ENCODE data around the gene PMVK.

The PMVK gene

DNA sequence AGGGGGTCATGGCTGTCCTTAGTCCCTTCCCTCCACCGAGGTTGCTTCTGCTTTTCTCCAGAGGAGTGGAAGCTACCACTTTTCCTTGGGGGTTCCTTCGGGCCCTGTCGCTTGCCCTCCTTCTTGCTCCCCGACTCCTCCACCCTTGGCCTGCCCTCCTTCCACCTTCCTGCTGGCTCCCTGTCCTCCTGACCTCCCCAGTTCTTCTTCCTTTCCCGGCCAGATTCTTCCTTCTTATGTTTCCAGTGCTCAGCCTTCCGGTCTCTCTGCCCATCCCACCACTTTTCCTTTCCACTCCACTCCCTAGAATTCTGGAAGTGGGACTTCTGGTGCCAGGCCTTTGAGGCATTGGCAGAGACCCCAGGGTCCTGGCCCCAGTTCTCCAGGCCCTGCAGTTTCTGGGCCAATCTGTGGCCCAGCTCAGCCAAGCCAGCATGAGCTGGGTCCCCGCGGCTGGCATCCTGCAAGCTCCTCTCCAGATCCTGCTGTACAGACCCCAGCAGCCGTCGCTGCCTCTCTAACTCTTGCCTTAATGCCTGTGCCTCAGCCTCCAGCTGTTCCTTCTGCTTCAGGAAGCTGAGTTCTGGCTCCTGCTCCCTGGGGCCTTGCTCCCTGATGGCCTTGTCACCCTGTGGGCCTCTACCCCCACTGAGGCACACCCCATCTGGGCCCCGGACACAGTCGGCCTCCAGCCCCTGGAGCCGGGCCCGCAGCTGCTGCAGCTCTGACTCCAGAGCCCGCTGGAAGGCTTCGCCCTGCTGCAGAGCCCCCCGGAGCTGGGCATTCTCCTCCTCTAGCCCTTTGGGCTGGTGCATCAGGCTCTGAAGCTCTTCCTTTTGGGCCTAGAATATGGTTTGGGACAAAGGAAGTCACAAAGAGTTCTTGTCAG, 9.7 kb upstream of the PMVK start:
- no peak for DNase-seq (ENCODE audit: low read depth)

DNA sequence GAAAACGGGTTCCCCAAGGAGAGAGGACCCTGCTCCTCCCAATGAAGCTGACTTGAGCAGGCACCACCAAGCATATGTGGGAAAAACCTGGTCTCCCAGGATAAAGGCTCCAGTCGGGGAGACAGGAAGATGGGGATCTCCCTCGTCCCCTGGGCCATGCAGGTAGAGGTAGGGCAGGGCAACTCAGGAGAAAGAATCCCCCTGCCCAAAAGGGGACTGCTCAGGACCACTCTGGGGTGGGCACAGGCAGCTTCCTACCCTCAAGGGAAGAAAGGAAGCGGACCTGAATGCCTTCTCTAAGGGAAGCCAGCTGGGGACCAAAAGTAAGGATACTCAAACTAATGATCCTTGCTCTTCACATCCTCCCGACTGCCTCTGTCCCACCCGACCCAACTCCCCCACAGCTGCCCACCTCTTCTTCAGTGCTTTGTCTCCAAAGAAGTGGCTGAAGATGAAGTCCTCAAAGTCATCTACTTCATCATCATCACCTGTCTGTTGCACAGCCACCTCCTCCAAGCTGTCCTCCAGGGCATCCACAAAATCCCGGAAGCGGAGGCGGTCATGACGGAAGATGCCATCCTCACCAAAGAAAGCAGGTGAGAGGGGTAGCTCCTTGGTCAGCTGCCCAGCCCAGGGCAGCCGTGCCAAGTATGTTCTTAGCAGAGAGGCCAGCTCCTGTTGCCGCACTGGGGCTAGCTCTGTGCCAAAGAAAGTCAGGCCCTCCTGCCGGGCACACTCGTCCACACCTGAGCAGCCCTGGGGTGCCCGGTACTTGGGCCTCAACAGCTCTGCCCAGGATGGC, 8.8 kb upstream of the PMVK start:
- DNase-seq (ENCODE audit: low read depth) = no peak

DNA sequence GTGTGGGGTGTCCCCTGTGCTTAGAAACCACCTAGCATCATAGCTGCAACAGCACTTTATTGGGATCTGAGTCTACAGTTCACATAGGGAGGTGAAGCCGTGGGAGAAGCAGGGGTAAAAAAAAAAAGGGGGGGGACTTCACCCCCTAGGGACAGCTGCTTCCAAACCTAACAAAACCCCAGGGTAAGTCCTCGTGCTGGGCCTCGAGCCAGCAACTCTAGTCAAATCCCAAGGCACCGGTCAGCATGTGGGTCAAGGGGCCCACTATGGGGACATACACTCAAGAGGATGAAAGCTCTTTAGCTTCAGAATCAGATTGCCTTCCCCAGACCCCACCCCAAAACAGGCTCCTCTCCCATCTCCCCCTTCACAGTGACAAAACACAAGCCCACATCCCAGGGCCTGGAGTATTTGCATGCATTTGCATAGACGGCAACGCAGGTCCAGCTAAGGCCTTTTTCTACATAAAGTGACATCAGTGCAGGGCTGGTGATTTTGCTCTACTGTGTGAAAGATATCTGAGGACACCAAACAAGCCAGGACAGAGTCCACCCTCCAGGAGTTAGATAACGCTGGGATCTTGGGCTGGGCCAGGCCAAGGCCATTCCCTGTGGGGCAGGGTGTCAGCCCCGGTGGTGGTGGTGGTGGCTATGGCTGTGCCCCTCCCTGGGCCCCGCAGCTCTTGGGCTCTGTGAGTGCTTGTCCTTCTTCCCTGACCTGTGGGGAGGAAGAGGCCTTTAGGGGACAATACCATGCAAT, 8.1 kb upstream of the PMVK start:
- DNase-seq (ENCODE audit: low read depth) = no peak

DNA sequence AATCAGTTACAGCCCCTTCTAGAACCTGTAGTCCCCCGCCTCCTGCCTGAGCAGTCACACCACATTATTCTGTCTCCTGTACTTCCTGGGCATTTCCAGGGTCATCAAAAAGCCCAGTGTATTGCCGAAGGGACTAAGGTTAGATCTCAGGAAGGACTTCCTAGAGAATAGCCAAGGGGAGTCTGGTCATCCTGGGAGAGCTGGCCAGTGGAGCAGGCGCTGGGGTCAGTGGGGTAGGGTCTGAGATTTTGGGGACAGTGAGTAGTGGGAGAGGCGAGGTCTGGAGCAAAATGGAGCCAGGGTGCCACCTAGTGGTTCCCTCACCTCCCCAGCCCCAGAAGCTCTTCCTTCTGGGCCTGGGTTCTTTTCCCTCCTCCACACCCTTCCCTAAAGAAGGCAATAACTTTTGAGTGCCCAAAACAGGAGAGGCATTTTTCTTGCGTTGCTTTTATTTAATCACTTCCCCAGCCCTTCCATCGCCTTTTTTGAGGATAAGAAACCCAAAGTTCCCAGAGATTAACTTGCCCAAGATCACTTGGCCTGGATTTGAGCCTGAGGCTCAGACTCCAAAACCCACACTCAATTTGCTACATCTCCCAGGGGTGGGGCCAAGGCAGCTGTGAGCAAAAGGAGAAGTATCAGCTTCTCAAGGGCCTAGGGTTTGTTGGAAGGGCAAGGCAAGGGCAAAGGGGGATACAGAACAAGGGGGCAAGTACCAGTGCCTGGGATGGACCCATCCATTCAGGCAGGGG, 7.3 kb upstream of the PMVK start:
- peak; percentile 21 for DNase-seq (ENCODE audit: low read depth)

DNA sequence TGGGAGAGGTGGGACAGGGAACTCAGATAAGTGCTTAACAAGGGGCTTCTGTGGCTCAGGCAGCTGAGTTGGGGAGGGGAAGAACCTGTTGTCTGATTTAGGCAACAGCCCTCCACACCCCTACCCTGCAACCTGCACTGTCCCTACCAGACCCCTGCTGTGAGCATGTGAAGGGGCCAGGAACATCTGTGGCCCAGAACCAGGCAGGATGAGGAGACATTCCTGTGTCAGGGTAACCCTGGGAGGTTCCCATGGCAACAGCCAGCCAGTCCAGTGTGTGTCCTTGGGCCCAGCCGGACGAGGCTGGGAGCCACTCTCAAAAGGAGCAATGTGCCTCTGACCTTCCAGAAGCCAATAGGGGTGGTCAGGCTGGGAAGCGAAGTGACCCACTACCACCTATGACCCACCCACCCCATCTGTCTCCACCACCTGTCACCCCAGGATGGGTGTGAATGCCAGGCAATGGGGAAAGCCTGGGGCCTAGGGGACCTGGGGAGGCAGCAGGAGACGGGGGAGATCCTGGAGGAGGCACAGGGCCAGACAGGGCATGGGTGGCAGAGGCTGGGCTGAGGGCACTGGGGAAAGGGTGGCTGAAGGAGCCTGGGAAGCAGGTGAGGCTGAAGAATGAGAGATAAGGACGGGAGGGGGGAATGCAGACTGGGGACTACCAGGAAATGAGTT, 5.0 kb upstream of the PMVK start:
- no peak for DNase-seq (ENCODE audit: low read depth)

DNA sequence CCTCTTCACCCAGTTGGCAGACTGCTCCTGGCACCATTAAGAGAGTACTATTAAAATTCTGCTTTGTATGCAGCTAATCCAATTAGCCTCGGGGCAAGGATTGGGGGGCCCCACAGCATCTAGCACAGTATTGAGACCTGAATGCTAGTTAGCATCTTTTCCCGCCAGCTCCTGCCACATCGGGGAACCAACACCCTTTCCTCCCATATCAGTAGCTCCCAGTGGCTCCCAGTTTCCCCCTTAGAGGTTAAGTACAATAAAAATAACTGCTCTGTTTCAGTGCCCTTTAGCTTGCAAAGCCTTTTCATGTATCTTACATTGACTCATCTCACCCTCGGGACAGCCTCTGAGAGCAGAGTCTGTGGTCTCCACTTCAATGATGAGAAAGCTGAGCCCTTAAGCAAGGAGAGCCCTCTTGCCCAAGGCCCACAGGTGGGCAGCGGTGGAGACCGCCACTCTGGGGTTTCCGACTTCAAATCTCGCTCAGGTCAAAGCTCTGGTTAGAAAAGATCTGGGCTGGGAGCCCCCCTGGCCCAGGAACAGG, 4.2 kb upstream of the PMVK start:
- DNase-seq (ENCODE audit: low read depth) = no peak

DNA sequence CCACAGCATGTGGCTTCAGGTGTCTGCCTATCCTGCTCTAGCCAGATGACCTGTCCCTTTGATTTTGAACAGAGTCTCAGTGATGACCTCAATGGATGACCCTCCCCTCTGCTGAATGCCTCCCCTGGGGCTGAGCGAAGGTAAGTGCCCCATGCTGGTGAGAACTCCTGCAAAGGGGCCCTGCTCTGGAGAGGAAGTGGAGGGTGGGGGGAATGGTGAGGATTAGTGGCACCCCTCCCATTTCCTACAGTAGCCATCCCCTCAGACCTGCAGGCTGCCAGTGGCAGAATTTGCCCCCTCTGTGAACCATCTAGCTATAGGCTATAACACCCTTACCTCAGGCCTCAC, 3.7 kb upstream of the PMVK start:
- no peak for DNase-seq (ENCODE audit: low read depth)

DNA sequence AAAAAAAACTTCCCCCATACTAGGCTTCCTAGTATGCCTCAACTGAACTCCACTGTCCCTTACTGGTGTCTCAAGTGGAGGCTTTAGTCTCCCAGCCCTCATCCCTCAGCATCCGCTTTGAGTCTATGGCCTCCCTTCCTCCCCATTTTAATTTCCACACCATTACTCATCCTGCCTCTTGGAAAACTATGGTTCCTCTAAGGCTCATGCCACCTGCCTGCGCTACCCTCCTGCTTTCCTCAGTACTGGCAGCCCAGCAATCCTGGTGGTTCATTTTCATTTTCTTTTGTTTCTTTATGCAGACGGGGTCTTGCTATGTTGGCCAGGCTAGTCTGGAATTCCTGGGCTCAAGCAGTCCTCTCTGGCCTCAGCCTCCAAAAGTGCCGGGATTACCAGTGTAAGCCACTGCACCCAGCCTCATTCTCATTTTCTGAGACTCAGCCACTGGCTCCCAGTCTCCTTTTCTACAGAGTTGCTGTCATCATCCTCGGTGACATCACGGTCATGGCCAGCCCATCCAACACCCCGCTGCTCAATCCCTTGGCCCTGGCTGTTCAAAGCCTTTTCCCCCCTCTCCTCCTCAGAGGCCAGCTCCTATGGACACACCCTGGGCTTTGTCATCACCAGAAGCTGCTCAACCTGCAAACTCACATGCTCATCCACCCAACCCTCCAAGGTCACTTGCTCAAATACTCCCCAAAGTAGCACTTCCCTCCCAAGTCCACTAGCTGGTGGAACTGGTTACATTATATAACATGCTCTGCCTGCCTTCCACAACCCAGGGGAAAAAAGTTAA, 2.3 kb upstream of the PMVK start:
- no peak for DNase-seq (ENCODE audit: low read depth)

DNA sequence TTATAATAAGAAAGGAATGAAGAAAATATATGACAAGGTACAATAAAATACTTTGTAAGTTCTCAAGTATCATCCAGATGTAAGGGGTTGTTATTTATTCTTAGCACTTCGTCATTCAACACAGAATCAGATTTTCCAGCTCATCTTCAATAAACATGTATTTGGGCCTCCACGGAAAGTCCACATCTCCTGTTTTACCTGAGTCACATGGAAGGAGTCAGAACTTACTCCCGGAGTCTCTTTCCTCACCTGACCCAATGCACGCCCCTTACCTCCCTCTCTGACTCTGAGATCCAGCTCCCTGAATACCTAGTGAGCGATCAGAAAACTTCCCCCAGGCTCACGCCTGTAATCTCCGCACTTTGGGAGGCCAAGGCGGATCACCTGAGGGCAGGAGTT, 1.5 kb upstream of the PMVK start:
- DNase-seq (ENCODE audit: low read depth) = no peak

DNA sequence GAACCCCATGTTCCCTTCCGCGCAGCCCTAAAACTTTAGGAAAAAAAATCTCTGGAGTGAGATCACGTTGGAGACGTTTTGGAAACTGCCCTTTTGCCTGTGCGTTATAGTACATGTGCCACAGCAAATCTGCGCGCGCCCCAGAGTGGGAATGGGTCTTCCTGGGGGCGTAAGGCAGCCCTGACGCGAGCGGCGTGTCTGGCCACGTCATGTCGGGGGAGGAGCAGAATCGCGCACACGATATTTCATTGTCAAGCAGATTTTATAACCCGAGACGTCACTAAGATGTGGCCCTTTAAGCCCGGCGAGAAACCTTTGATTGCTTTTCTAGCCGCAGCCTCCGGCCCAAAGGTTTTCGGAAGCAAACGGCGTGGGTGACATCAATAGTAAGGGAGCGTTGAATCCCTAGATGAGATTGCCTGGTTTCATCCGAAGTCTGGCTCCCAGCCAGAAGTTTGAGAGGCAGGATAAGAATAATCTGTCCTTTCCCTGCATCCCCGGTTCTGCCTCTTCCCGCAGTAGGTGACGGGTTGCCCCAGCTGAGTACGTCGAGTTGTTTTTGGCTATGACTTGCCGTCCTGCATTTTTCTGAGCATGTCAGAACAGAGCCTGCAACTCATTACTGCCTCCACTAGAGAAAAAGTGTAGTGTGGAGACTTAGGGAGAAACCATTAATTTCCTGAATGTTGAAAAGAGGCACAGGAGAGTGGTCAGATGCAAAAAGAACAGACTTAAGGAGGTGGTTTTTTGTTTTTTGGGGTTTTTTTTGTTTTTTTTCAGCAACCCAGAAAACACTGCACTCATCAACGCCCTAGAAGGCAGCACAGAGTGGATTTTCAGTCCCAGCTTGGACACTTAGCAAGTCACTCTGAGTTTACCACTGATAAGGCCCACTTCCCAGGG, 817 bp upstream of the PMVK start:
- DNase-seq (ENCODE audit: low read depth) = peak; percentile 81

DNA sequence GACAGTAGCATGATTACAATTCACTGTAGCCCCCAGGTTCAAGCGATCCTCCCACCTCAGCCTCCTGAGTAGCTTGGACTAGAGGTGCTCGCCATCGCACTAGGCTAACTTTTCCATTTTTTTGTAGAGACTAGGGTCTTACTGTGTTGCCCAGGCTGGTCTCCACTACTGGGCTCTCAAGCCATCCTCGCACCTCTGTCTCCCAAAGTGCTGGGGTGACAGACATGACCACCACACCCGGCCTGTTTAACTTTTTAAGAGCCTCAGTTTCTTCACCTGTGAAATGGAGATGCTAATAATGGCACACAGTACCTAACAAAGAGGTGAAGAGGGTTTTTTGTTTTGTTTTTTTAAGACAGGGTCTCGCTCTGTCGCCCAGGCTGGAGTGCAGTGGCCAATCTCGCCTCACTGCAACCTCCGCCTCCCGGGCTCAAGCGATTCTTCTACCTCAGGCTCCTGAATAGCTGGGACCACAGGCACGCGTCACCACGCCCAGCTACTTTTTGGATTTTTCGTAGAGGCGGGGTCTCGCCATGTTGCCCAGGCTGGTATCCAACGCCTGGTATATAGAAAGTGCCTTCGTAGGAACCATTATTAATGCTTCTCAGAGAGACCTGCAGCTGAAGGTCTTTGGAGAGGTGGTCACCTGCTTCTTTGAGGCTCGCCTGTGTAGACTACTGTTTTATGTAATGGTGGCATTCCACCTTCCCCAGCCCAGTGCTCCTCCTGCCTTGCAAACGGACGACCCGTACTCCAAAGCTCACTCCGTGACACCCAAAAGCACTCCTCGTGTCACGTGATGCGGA, 567 bp downstream of the PMVK start:
- no peak for DNase-seq (ENCODE audit: low read depth)

DNA sequence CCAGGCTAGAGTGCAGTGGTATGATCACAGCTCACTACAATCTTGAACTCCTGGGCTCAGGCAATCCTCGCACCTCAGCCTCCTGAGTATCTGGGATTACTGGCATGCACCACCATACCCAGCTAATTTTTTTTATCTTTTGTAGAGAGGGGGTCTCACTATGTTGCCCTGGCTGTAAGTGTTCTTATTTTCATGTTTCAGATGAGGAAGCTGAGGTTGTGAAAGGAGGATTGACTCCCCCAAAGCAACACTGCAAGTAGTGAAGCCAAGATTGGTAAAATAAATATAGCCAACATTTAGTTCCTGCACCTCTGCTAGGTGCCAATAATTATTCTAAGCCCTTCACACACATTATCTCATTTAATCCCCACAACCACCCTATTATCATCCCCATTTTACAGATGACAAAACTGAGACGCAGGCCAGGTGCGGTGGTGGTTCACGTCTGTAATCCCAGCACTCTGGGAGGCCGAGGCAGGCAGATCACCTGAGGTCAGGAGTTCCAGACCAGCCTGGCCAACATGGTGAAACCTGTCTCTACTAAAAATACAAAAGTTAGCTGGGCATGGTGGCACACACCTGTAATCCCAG, 2.1 kb downstream of the PMVK start:
- no peak for DNase-seq (ENCODE audit: low read depth)

DNA sequence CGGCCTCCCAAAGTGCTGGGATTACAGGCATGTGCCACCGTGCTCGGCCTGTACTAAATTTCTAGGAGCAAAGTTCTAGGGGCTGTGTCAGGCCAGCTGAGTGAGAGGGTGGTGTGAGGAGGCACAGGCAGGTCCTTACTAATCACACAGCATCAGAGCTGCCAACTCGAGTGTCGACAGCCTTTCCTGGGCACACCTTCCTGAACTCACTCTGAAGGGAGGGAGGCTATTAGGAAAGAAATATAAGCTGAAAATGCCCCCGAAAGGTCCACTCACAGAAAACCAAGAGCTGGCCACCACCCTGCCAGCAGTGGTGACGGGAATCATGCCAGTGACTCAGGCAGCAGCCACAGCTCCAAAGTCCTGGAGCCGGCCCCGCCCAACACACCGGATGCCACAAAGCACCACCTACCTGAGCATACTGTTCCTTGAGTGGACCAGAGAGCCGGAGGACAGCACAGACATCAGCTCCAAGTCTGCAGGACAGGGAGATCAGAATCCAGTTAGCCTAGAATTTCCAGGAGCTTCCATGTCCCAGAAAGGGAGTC, 4.5 kb downstream of the PMVK start:
- DNase-seq (ENCODE audit: low read depth) = no peak

DNA sequence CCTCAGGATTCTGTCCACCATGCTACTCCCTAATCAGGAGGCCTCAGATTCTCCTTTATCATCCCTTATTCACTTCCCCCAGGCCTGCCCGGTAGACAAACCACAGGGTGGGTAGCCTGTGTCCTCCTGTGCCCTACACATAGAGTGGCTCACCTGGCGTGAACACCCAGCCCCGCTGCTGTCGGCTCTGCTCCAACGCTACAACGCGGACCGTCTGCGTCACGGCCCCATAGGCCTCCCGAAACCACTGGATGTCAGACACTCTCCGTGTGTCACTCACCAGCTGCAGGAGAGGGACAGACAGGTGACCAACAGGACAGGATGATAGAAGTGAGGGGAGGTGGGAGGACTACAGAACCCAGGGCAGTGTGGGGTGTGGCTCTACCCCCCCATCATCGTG, 10.3 kb downstream of the PMVK start:
- no peak for DNase-seq (ENCODE audit: low read depth)

DNA sequence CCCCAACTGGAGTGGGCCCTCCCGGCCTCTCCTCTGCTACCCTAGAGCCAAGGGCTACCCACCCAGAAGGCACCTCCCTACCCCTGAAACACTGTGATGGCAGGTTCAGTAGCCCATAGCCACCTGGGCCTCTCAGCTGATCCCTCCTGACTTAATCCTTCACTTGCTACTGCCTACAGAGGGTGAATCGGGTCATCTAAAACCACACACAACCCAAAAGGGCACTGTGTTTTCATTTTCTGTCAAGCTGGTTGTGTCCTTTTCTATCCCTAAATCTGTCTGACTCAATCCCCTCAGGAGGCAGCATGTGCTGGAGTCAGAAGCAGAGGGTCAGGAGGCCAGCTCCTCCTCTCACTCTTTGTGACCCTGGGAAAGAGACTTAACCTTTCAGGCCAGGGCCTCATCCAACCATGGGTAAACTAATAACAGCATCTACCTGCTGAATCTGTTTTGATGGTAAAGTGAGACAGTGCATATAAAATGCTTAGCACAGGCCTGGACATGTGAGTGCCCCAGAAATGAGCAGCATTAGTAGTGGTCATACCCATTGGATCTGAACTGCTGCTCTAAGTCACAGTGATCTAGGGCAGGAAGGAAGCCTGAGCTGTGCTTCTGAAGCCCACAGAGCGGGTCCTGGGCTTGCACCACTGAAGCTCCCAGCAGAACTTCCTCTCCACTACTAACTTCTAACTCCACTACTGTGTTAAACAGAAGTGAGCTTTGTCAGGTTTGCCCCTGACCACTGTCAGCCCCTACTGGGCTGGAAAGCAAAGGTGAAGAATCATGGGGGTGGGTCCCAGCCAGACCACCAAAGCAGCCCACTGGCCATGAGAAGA, 11.0 kb downstream of the PMVK start:
- DNase-seq (ENCODE audit: low read depth) = no peak

DNA sequence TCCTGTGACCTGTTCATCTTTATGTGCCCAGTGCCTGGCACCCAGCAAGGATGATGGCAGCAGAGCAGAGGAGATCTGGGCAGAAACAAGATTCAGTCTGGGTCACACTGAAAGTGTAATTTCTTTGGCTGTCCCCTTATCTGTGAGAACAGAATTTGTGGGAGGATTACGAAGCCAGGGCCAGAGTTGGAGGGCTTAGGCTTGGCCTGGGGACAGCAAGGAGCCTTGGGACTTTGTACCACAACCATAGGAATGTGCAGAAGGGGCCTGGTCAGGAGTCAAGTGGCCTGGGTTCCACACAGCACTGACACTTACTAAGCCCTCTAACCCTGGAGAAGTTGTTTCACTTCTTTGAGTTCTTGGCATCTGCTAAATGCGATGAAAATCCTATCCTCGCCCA, 12.8 kb downstream of the PMVK start:
- no peak for DNase-seq (ENCODE audit: low read depth)

DNA sequence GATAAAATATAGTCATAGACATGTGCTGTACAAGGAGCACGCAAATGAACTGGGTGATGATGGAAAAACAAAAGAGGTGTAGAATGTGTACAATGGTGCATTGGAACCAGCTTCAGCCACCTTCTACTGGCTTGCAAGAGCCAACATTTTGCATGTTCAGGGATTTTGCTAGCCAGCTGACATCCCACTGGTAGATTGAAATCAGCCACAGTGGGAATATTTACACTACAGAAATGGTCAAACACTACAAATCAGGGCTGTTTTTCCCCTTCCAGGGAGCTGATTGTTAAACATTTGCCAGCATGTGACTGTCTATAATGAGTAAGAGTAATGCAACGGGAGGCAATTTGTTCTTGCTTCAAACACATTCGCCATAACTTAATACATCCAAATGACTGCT, 23.2 kb downstream of the PMVK start:
- no peak for DNase-seq (ENCODE audit: low read depth)

Measured in activated T-helper 9 cell treated with anti-CD3 and anti-CD28 coated beads, Interleukin-2, amount 50 U/mL, for 16 hours (primary cell).